Liver (tissue), 9 donors: ENCODE measurements around the gene DBI. TPM values are rescaled to one million over a fixed set of nuclear protein-coding genes. Genes with fewer than 3 reads are reported as not detected.

Experiments used
- DNase-seq: peaks from one replicate; pipeline ENCODE4 v3.0.0-alpha.2; 2017; ENCODE audit warnings: low spot score
- H3K27ac ChIP-seq, 2 donors: one replicate each; pipeline ENCODE4 v1.7.0; 2013; ENCODE audit warnings: inconsistent platforms in 2 of 2, low read length in 2 of 2, control low read depth in 1 of 2, low read depth in 1 of 2, mild to moderate bottlenecking in 1 of 2
- H3K27me3 ChIP-seq, 4 donors: one replicate each; pipeline versions ENCODE4 v1.6.1 to v1.7.0; 2013; ENCODE audit warnings: low read length in 3 of 4, inconsistent platforms in 1 of 4, mild to moderate bottlenecking in 1 of 4, moderate library complexity in 1 of 4; ENCODE audit not compliant: control insufficient read depth in 4 of 4, insufficient read depth in 4 of 4
- H3K36me3 ChIP-seq, 4 donors: one replicate each; pipeline versions ENCODE4 v1.6.1 to v1.7.0; 2013; ENCODE audit warnings: low read length in 3 of 4, mild to moderate bottlenecking in 3 of 4, low read depth in 1 of 4, moderate library complexity in 1 of 4; ENCODE audit not compliant: control insufficient read depth in 4 of 4, insufficient read depth in 3 of 4
- H3K4me1 ChIP-seq, 4 donors: one replicate each; pipeline versions ENCODE4 v1.6.1 to v1.7.0; 2013; ENCODE audit warnings: low read length in 3 of 4, mild to moderate bottlenecking in 3 of 4, moderate library complexity in 1 of 4; ENCODE audit not compliant: control insufficient read depth in 4 of 4, insufficient read depth in 4 of 4
- H3K4me3 ChIP-seq, 3 donors: one replicate each; pipeline versions ENCODE4 v1.6.1 to v1.7.0; 2013; ENCODE audit warnings: low read length in 3 of 3, control low read depth in 1 of 3, low read depth in 1 of 3, mild to moderate bottlenecking in 1 of 3
- H3K9ac ChIP-seq, 2 donors: one replicate each; pipeline ENCODE4 v1.7.0; 2013; ENCODE audit warnings: low read length in 2 of 2, mild to moderate bottlenecking in 2 of 2, moderate library complexity in 2 of 2, control low read depth in 1 of 2, low read depth in 1 of 2
- H3K9me3 ChIP-seq, 4 donors: one replicate each; pipeline versions ENCODE4 v1.6.1 to v1.7.0; 2013; ENCODE audit warnings: low read length in 3 of 4; ENCODE audit not compliant: control insufficient read depth in 4 of 4
- EGR1 ChIP-seq, 2 donors: IDR thresholded peaks; 2 replicates each; pipeline ENCODE4 v1.6.1; 2016 to 2018; ENCODE audit warnings: antibody characterized with exemption in 2 of 2, low read depth in 2 of 2
- FOXA1 ChIP-seq: IDR thresholded peaks from 2 replicates; pipeline ENCODE4 v1.6.1; 2016; ENCODE audit warnings: antibody characterized with exemption
- FOXA2 ChIP-seq: IDR thresholded peaks from 2 replicates; pipeline ENCODE4 v1.6.1; 2016; ENCODE audit warnings: antibody characterized with exemption
- GABPA ChIP-seq, 2 donors: IDR thresholded peaks in 1 of 2; conservative IDR thresholded peaks in 1 of 2; 2 replicates each; pipeline ENCODE4 v1.6.1; 2016; ENCODE audit warnings: antibody characterized with exemption in 2 of 2, mild to moderate bottlenecking in 1 of 2, moderate library complexity in 1 of 2
- HNF4A ChIP-seq, 2 donors: conservative IDR thresholded peaks; 2 replicates each; pipeline ENCODE4 v1.6.1; 2016; ENCODE audit warnings: antibody characterized with exemption in 2 of 2, mild to moderate bottlenecking in 2 of 2
- JUND ChIP-seq, 2 donors: IDR thresholded peaks; 2 replicates each; pipeline ENCODE4 v1.6.1; 2016; ENCODE audit warnings: antibody characterized with exemption in 2 of 2
- MAX ChIP-seq: IDR thresholded peaks from 2 replicates; pipeline ENCODE4 v1.6.1; 2016; ENCODE audit warnings: antibody characterized with exemption
- NR2F2 ChIP-seq: IDR thresholded peaks from 2 replicates; pipeline ENCODE4 v1.6.1; 2016; ENCODE audit warnings: antibody characterized with exemption
- RAD21 ChIP-seq, 2 donors: IDR thresholded peaks; 2 replicates each; pipeline ENCODE4 v1.6.1; 2016; ENCODE audit warnings: antibody characterized with exemption in 2 of 2, mild to moderate bottlenecking in 2 of 2
- RXRA ChIP-seq, 2 donors: IDR thresholded peaks; 2 replicates each; pipeline ENCODE4 v1.6.1; 2017 to 2018; ENCODE audit warnings: antibody characterized with exemption in 2 of 2, mild to moderate bottlenecking in 1 of 2
- SP1 ChIP-seq: IDR thresholded peaks from 2 replicates; pipeline ENCODE4 v1.6.1; 2018; ENCODE audit warnings: antibody characterized with exemption, mild to moderate bottlenecking
- TAF1 ChIP-seq: conservative IDR thresholded peaks from 2 replicates; pipeline ENCODE4 v1.6.1; 2016; ENCODE audit warnings: antibody characterized with exemption, mild to moderate bottlenecking
- YY1 ChIP-seq: IDR thresholded peaks from 2 replicates; pipeline ENCODE4 v1.6.1; 2016; ENCODE audit warnings: antibody characterized with exemption, mild to moderate bottlenecking
- ZBTB33 ChIP-seq: IDR thresholded peaks from 2 replicates; pipeline ENCODE4 v1.6.1; 2016; ENCODE audit warnings: antibody characterized with exemption
- WGBS: extraction: QIAGEN DNeasy Blood & Tissue Kit; methylation state at CpG from one replicate; pipeline ENCODE4 v1.1.7; 2013; 5-methylcytosine and 5-hydroxymethylcytosine counted together
- polyA plus RNA-seq, 2 donors: library from polyadenylated mRNA; stranded (reverse) in 1 of 2; unstranded in 1 of 2; fragments of 200-250 nt in 1 of 2; fragments of >200 nt in 1 of 2; fragmentation: Nextera tagmentation in 1 of 2; extraction: Ambion mirVana in 1 of 2; gene quantifications; one replicate each; pipeline versions ENCODE4 v1.2.1 to v1.2.3, GENCODE V29; 2013 to 2015
- total RNA-seq, 2 donors: library from RNA; depleted of rRNA; stranded (reverse); fragments of >200 nt; gene quantifications; one replicate each; pipeline ENCODE4 v1.2.3, GENCODE V29; 2014
- TF ChIP-seq, protein P1 (sequence below): IDR thresholded peaks from 2 replicates; pipeline ENCODE4 v1.6.1; 2016; ENCODE audit warnings: antibody characterized with exemption, mild to moderate bottlenecking
- donor health status: healthy.
- donor health status: healthy.
- donor health status: healthy.
- donor health status: healthy.
- donor health status: healthy.

Gene DBI
- total and polyA plus RNA-seq, 4 donors: 134 to 900 (median 356) TPM

- TF ChIP-seq, protein P1, sequence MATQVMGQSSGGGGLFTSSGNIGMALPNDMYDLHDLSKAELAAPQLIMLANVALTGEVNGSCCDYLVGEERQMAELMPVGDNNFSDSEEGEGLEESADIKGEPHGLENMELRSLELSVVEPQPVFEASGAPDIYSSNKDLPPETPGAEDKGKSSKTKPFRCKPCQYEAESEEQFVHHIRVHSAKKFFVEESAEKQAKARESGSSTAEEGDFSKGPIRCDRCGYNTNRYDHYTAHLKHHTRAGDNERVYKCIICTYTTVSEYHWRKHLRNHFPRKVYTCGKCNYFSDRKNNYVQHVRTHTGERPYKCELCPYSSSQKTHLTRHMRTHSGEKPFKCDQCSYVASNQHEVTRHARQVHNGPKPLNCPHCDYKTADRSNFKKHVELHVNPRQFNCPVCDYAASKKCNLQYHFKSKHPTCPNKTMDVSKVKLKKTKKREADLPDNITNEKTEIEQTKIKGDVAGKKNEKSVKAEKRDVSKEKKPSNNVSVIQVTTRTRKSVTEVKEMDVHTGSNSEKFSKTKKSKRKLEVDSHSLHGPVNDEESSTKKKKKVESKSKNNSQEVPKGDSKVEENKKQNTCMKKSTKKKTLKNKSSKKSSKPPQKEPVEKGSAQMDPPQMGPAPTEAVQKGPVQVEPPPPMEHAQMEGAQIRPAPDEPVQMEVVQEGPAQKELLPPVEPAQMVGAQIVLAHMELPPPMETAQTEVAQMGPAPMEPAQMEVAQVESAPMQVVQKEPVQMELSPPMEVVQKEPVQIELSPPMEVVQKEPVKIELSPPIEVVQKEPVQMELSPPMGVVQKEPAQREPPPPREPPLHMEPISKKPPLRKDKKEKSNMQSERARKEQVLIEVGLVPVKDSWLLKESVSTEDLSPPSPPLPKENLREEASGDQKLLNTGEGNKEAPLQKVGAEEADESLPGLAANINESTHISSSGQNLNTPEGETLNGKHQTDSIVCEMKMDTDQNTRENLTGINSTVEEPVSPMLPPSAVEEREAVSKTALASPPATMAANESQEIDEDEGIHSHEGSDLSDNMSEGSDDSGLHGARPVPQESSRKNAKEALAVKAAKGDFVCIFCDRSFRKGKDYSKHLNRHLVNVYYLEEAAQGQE: no peak
- TF ChIP-seq FOXA2 (peak; percentile 80), GABPA (IDR thresholded peaks at IDR 0.05 in 1 of 2, conservative IDR thresholded peaks at IDR 0.05 in 1 of 2) (no peak), TAF1 (no peak), MAX (no peak), JUND (IDR thresholded peaks at IDR 0.05) (peak; percentile 62 to 63), EGR1 (IDR thresholded peaks at IDR 0.05; ENCODE audit: low read depth in 2 of 2) (peak in 1 of 2 donors; percentile 30), ZBTB33 (peak; percentile 45), FOXA1 (peak; percentile 62)
Observed at GRCh38 chr2:119366161-119366648, 572 bp upstream of the DBI start (continued).

DNA sequence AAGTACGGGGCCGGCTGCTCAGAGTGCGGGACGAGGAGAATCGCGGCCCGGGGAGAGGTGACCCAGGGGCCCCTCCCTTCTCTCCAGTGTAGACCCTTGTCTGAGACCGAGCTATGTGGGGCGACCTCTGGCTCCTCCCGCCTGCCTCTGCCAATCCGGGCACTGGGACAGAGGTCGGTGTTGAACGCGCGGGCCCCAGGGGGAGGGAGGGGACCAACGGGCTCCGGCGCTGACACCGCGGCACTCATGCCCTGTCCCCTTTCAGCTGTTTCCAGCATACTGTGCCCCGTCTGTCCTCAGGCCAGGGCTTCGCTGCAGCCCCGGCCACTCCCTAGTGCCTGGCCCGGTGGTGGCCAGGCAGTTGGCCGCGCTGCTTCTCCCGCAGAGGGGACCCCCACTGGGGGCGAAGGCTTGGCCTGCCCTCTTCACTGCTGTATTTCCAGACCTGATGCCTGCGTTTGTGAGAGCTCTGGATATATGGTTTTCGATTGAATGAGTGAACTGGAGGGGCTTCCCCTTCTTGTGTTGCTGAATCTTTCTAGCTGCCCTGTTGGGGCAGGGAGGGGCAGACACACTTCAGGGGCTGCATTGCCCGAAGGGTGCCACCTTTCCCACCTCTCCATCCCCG lies 809 bp downstream of the DBI start:
- peak overlapping the region; percentile 89 to 93 for H3K27ac ChIP-seq
- H3K9ac ChIP-seq: peak overlapping the region; percentile 84 to 88
- H3K27me3 ChIP-seq: no peaks in the 10 kb centered on the region
- TF ChIP-seq EGR1 (IDR thresholded peaks at IDR 0.05; ENCODE audit: low read depth in 2 of 2) (no peak), GABPA (IDR thresholded peaks at IDR 0.05 in 1 of 2, conservative IDR thresholded peaks at IDR 0.05 in 1 of 2) (no peak), ZBTB33 (no peak), RXRA (IDR thresholded peaks at IDR 0.05) (peak; percentile 74 to 77), JUND (IDR thresholded peaks at IDR 0.05) (no peak), MAX (no peak), YY1 (no peak), FOXA2 (no peak), RAD21 (IDR thresholded peaks at IDR 0.05) (peak in 1 of 2 donors; percentile 42), HNF4A (conservative IDR thresholded peaks at IDR 0.05) (peak in 1 of 2 donors; percentile 56), NR2F2 (no peak), SP1 (peak; percentile 42), FOXA1 (no peak)
- TF ChIP-seq, protein P1: peak; percentile 30
- peaks cover 8 to 37% (median 34%) of the 10 kb centered on the region in 4 donors for H3K36me3 ChIP-seq
- WGBS: 3% methylated on average over 32 of the region's 32 CpGs
- peak; percentile 70 for DNase-seq
- H3K9me3 ChIP-seq: no peaks in the 10 kb centered on the region
- peak overlapping the region; percentile 70 to 100 (median 99) for H3K4me3 ChIP-seq
- peaks cover 7 to 46% (median 35%) of the 10 kb centered on the region in 4 donors for H3K4me1 ChIP-seq
